Transverse colon (tissue), 4 donors: ENCODE data around the gene FAM83G. TPM values are rescaled to one million over a fixed set of nuclear protein-coding genes. Genes with fewer than 3 reads are reported as not detected.
A peak's percentile ranks its signal among the peaks of the same experiment; 100 is the strongest.
"Not testable (repeated sequence)": the region's sequence is repeated elsewhere in the genome, so short reads cannot be mapped to it uniquely, and the experiment has no call there.

Experiments used
- DNase-seq: peaks from one replicate; pipeline ENCODE4 v3.0.0-alpha.2; 2019
- H3K27ac ChIP-seq, 4 donors: fragments of 200-600 bp; sonication (generic); 2 replicates each; pipeline ENCODE4 v1.5.1; 2016 to 2018; ENCODE audit warnings: inconsistent platforms in 4 of 4
- H3K27me3 ChIP-seq: fragments of 200-600 bp; sonication (generic); 2 replicates; pipeline ENCODE4 v1.5.1; 2017; ENCODE audit warnings: inconsistent platforms
- H3K36me3 ChIP-seq, 4 donors: fragments of 200-600 bp; sonication (generic); 2 replicates each; pipeline ENCODE4 v1.5.1; 2017 to 2019; ENCODE audit warnings: inconsistent platforms in 4 of 4
- H3K4me1 ChIP-seq, 4 donors: fragments of 200-600 bp; sonication (generic); 2 replicates each; pipeline ENCODE4 v1.5.1; 2017 to 2020; ENCODE audit warnings: inconsistent platforms in 4 of 4
- H3K4me3 ChIP-seq, 4 donors: fragments of 200-600 bp; sonication (generic); 1 replicate in 1 of 4; 2 replicates in 3 of 4; pipeline versions ENCODE4 v1.5.1 to v1.6.1; 2017 to 2019; ENCODE audit warnings: inconsistent platforms in 4 of 4
- H3K9me3 ChIP-seq, 2 donors: fragments of 200-600 bp; sonication (generic); 2 replicates each; pipeline ENCODE4 v1.5.1; 2017 to 2019; ENCODE audit warnings: inconsistent platforms in 2 of 2
- CTCF ChIP-seq, 5 experiments: fragments of 200-600 bp in 3 of 5; fragments of 450-650 bp in 2 of 5; sonication (generic) in 3 of 5; IDR thresholded peaks; 1 replicate in 2 of 5; 2 replicates in 3 of 5; pipeline ENCODE4 v1.5.1; 2016 to 2017; ENCODE audit warnings: antibody characterized with exemption in 5 of 5, inconsistent platforms in 3 of 5, mild to moderate bottlenecking in 2 of 5, moderate library complexity in 1 of 5
- EP300 ChIP-seq: sonication (generic); formaldehyde crosslinking; IDR thresholded peaks from one replicate; pipeline ENCODE4 v1.6.1; 2017; ENCODE audit warnings: antibody characterized with exemption, low read depth
- POLR2A ChIP-seq: fragments of 450-650 bp; IDR thresholded peaks from one replicate; pipeline ENCODE4 v1.6.1; 2016; ENCODE audit warnings: antibody characterized with exemption, mild to moderate bottlenecking, moderate library complexity
- POLR2AphosphoS5 ChIP-seq, 3 donors: sonication (generic); formaldehyde crosslinking; IDR thresholded peaks; one replicate each; pipeline ENCODE4 v1.6.1; 2016; ENCODE audit warnings: antibody characterized with exemption in 3 of 3
- WGBS, 2 donors: methylation state at CpG; one replicate each; pipeline ENCODE4 v1.1.5; 2018; ENCODE audit warnings: low coverage in 1 of 2; 5-methylcytosine and 5-hydroxymethylcytosine counted together
- in situ Hi-C, 4 donors: fragments of 200-750 bp; cut with MboI; loops; one replicate each; pipeline versions ENCODE4 v1.15.0 to v1.15.1; 2017; ENCODE audit warnings: low sequenced_read_pairs in 3 of 4, low pct_ligation_motif_present in 1 of 4, low pct_unique_long_range_greater_than_20kb in 1 of 4
- intact Hi-C: fragments of 100-400 bp; cut with DNase I; formaldehyde crosslinking; loops from one replicate; pipeline ENCODE4 v1.15.1; 2023; ENCODE audit warnings: low total_unique reads
- total RNA-seq, 4 donors: library from RNA; depleted of rRNA; stranded (reverse); fragments of >200 nt; gene quantifications; one replicate each; pipeline ENCODE4 v1.1.0, GENCODE V29; 2016

The FAM83G gene
- total RNA-seq: 10 to 100 TPM; 33.6 to 75.6 (median 39.4) TPM

GRCh38 chr17:19004421-19005136, at the start of gene FAM83G:
FAM83G (minus strand) TSS chr17:19004764; CDS start chr17:19004041, 723 bp downstream.
- Histone ChIP-seq H3K9me3 (no peaks in the 10 kb centered on the region), H3K4me3 (peak within 1 kb of the TSS; percentile 64 to 86 (median 81)), H3K27ac (peak within 1 kb of the TSS; percentile 77 to 94 (median 91)), H3K4me1 (peaks cover 6 to 40% (median 35%) of the 10 kb centered on the region in 4 donors), H3K36me3 (no peaks in the 10 kb centered on the region), H3K27me3 (no peaks in the 10 kb centered on the region)
- WGBS, 2 donors: 6% methylated on average over 56 of the region's 67 CpGs; no CpG with 5 or more reads in 1 of the 2 donors
- peak; percentile 92 for DNase-seq
- TF ChIP-seq CTCF (IDR thresholded peaks at IDR 0.05) (no peak), POLR2A (peak; percentile 80), POLR2AphosphoS5 (IDR thresholded peaks at IDR 0.05) (peak; percentile 63 to 77 (median 71)), EP300 (no peak)
- intact Hi-C loops (no loop called here), in situ Hi-C loops (no loop called here)

- in situ Hi-C loops, H3K9me3 ChIP-seq, H3K4me3 ChIP-seq, H3K27me3 ChIP-seq, DNase-seq, H3K4me1 ChIP-seq, intact Hi-C loops, H3K36me3 ChIP-seq, H3K27ac ChIP-seq: not testable (repeated sequence)
- WGBS, 2 donors: no CpG with 5 or more reads among the region's 7 CpGs
These were observed 44.3 kb upstream of the FAM83G start for GRCh38 chr17:19048826-19049225.

GRCh38 chr17:19047510-19047909, 42.9 kb upstream of the FAM83G start:
- H3K9me3 ChIP-seq, H3K4me1 ChIP-seq, H3K27me3 ChIP-seq, H3K36me3 ChIP-seq, H3K27ac ChIP-seq, in situ Hi-C loops, H3K4me3 ChIP-seq, intact Hi-C loops: not testable (repeated sequence)
- WGBS, 2 donors: no CpG with 5 or more reads among the region's 7 CpGs
- DNase-seq: peak; percentile 1

GRCh38 chr17:19046782-19047375, 42.3 kb upstream of the FAM83G start, which contains the start of gene GRAP:
GRAP (minus strand) TSS chr17:19046957; CDS start chr17:19046926, 31 bp downstream.
- H3K27me3 ChIP-seq, H3K9me3 ChIP-seq, DNase-seq, H3K4me1 ChIP-seq, intact Hi-C loops, H3K4me3 ChIP-seq, H3K36me3 ChIP-seq, in situ Hi-C loops, H3K27ac ChIP-seq: not testable (repeated sequence)
- WGBS, 2 donors: no CpG with 5 or more reads among the region's 12 CpGs

- DNase-seq, H3K4me1 ChIP-seq, H3K27me3 ChIP-seq, H3K27ac ChIP-seq, H3K4me3 ChIP-seq, H3K9me3 ChIP-seq, H3K36me3 ChIP-seq, intact Hi-C loops, in situ Hi-C loops: not testable (repeated sequence)
- WGBS, 2 donors: no CpG with 5 or more reads among the region's 9 CpGs
These were observed 40.1 kb upstream of the FAM83G start for GRCh38 chr17:19044643-19045042.

- whole genome bisulfite sequencing, 2 donors: no CpG with 5 or more reads among the region's 8 CpGs
- not testable (repeated sequence) for DNase-seq
These were observed 38.5 kb upstream of the FAM83G start for GRCh38 chr17:19043032-19043431.

GRCh38 chr17:19042369-19042768, 37.8 kb upstream of the FAM83G start:
- H3K4me1 ChIP-seq, H3K4me3 ChIP-seq, H3K9me3 ChIP-seq, in situ Hi-C loops, DNase-seq, H3K27me3 ChIP-seq, intact Hi-C loops, H3K27ac ChIP-seq, H3K36me3 ChIP-seq: not testable (repeated sequence)
- no CpG with 5 or more reads among the region's 14 CpGs for WGBS, 2 donors

More at GRCh38 chr17:19043032-19043431, 38.5 kb upstream of the FAM83G start:
- intact Hi-C loops, H3K27ac ChIP-seq, H3K27me3 ChIP-seq, in situ Hi-C loops, H3K36me3 ChIP-seq, H3K4me3 ChIP-seq, H3K9me3 ChIP-seq, H3K4me1 ChIP-seq: not testable (repeated sequence)

- H3K27me3 ChIP-seq, H3K27ac ChIP-seq, H3K4me1 ChIP-seq, H3K9me3 ChIP-seq, intact Hi-C loops, DNase-seq, H3K36me3 ChIP-seq, in situ Hi-C loops, H3K4me3 ChIP-seq: not testable (repeated sequence)
- WGBS, 2 donors: no CpG with 5 or more reads among the region's 10 CpGs
These were observed 37.3 kb upstream of the FAM83G start for GRCh38 chr17:19041871-19042270.

GRCh38 chr17:19040350-19040749, 35.8 kb upstream of the FAM83G start:
- H3K27me3 ChIP-seq, in situ Hi-C loops, DNase-seq, H3K27ac ChIP-seq, H3K36me3 ChIP-seq, H3K9me3 ChIP-seq, intact Hi-C loops, H3K4me1 ChIP-seq, H3K4me3 ChIP-seq: not testable (repeated sequence)
- WGBS, 2 donors: no CpG with 5 or more reads among the region's 9 CpGs
